ENCODE measurements around the gene RANBP10. TPM values are rescaled to one million over a fixed set of nuclear protein-coding genes. Genes with fewer than 3 reads are reported as not detected.

The RANBP10 gene
- total and polyA plus RNA-seq, 2 of the 8 experiments (the other 6 are each of a cell fraction or from before 2014, with no cell fraction given), result 14.2 to 16.8 TPM

- Histone ChIP-seq H4K8ac (ENCODE audit: extremely low read depth, insufficient read depth, low read length) (peak overlapping the region; percentile 0; the same call in 1 of the 2 replicates), H3K27me3 (replicated peaks in 1 of 4; ENCODE audit: control insufficient read depth in 3 of 4, extremely low read depth in 1 of 4, insufficient read depth in 3 of 4, low read length in 3 of 4) (no peaks in the 10 kb centered on the region), H2BK12ac (ENCODE audit: low read depth, low read length) (no peak overlapping the region), H2BK5ac (ENCODE audit: low read depth, low read length) (peak overlapping the region; percentile 24; the same call in 1 of the 2 replicates), H3K9ac (replicated peaks in 1 of 4; ENCODE audit: extremely low read depth in 1 of 4, low read depth in 3 of 4, low read length in 3 of 4) (no peak overlapping the region), H2BK120ac (replicated peaks; ENCODE audit: low read depth, low read length) (no peak overlapping the region), H3K27ac (ENCODE audit: low read depth, low read length) (no peak overlapping the region), H3K23ac (ENCODE audit: insufficient read length) (no peak overlapping the region), H4K5ac (ENCODE audit: insufficient read length, low read depth, low read length) (no peak overlapping the region), H3K23me2 (ENCODE audit: low read depth, low read length) (no peaks in the 10 kb centered on the region), H3K4ac (replicated peaks; ENCODE audit: insufficient read length, low read depth, low read length) (no peak overlapping the region), H4K20me1 (replicated peaks in 1 of 2; ENCODE audit: control insufficient read depth in 1 of 2, insufficient read depth in 2 of 2, low read length in 2 of 2) (peaks cover 0 to 10% of the 10 kb centered on the region in 2 experiments), H3K36me3 (ENCODE audit: control insufficient read depth in 2 of 4, insufficient read depth in 4 of 4, low read length in 3 of 4) (0 out of 8 replicates have a peak, but pooled peaks cover 0 to 3% (median 0%) of the 10 kb centered on the region in 4 experiments), H2AFZ (ENCODE audit: low read length) (no peak overlapping the region), H3K79me1 (ENCODE audit: low read depth, low read length) (no peaks in the 10 kb centered on the region; the same call in none of the 2 replicates), H3K4me2 (ENCODE audit: insufficient read depth in 1 of 2, low read depth in 2 of 2, low read length in 2 of 2) (no peak overlapping the region), H3K9me3 (ENCODE audit: insufficient read depth in 2 of 2, low read depth in 1 of 2, low read length in 1 of 2) (no peaks in the 10 kb centered on the region), H3K79me2 (ENCODE audit: control insufficient read depth in 1 of 2, insufficient read depth in 2 of 2, low read length in 2 of 2) (no peaks in the 10 kb centered on the region), H2BK15ac (ENCODE audit: low read length) (no peak overlapping the region), H3K4me3 (ENCODE audit: extremely low read depth in 1 of 4, insufficient read depth in 2 of 4, low read depth in 3 of 4, low read length in 4 of 4) (no peak overlapping the region), H3K4me1 (replicated peaks in 1 of 4; ENCODE audit: control insufficient read depth in 3 of 4, insufficient read depth in 4 of 4, low read length in 3 of 4) (peaks cover 0 to 3% (median 0%) of the 10 kb centered on the region in 4 experiments; a peak in 1 of 7 replicates), H2AK5ac (ENCODE audit: low read depth, low read length) (no peak overlapping the region), H2BK20ac (ENCODE audit: low read length) (no peak overlapping the region), H3K56ac (replicated peaks; ENCODE audit: insufficient read length, low read depth, low read length) (no peak overlapping the region), H4K91ac (replicated peaks; ENCODE audit: insufficient read length, low read length) (no peak overlapping the region), H3K14ac (ENCODE audit: insufficient read length) (no peak overlapping the region), H3K18ac (ENCODE audit: extremely low read depth, low read length) (no peak overlapping the region)
- DNase-seq (ENCODE audit: low read depth in 1 of 2, low spot score in 2 of 2), result no peak
- POLR2A ChIA-PET (ENCODE audit: partially characterized antibody), result interaction anchor here (0.8 to 0.9 kb wide), 2 partner anchors 144 to 165 kb away, joined by 3 to 4 read pairs; no protein-coding TSS in a partner anchor
- FAIRE-seq, result no peak
- CTCF ChIA-PET (ENCODE audit: partially characterized antibody), result interaction anchor here (0.6 to 5.5 kb wide), 9 partner anchors 9 to 541 kb away, joined by 3 to 46 read pairs (median 15); partner anchors contain the start of gene NUTF2
- 96% methylated on average over 28 of the region's 28 CpGs; no CpG with 5 or more reads in 1 of the 2 experiments for WGBS, 2 experiments (ENCODE audit: extremely low coverage in 1 of 2, insufficient coverage in 1 of 2, insufficient read length in 1 of 2, insufficient replicate concordance in 2 of 2, low coverage in 1 of 2, low lambda C conversion rate in 2 of 2, missing lambda C conversion rate in 1 of 2)
- TF ChIP-seq ZNF274 (IDR thresholded peaks at IDR 0.05; ENCODE audit: borderline replicate concordance, extremely low read depth, low read length), result no peak
- no peak for TF ChIP-seq SP2 (IDR thresholded peaks at IDR 0.05; ENCODE audit: low read length)
- no peak for TF ChIP-seq YY1 (IDR thresholded peaks at IDR 0.05; ENCODE audit: low read depth, low read length)
- TF ChIP-seq SIN3A (conservative IDR thresholded peaks at IDR 0.05 in 1 of 2, IDR thresholded peaks at IDR 0.05 in 1 of 2; ENCODE audit: low read depth in 1 of 2, low read length in 2 of 2), result no peak
- TF ChIP-seq RXRA (IDR thresholded peaks at IDR 0.05; ENCODE audit: insufficient read depth, low read depth, low read length), result no peak
- no peak for TF ChIP-seq TBP (IDR thresholded peaks at IDR 0.05; ENCODE audit: low read depth, low read length)
- no peak for TF ChIP-seq CTCF (IDR thresholded peaks at IDR 0.05; ENCODE audit: control extremely low read depth in 1 of 3, insufficient read depth in 1 of 3, low read depth in 1 of 3, low read length in 3 of 3)
- no peak for TF ChIP-seq EP300 (IDR thresholded peaks at IDR 0.05; ENCODE audit: borderline replicate concordance in 1 of 2, low read depth in 2 of 2, low read length in 2 of 2)
- no peak for TF ChIP-seq SP4 (IDR thresholded peaks at IDR 0.05; ENCODE audit: low read length)
Measured at GRCh38 chr16:67674851-67675578, 131.3 kb downstream of the RANBP10 start.
